Measurements from ENCODE around the gene EVC2. TPM values are rescaled to one million over a fixed set of nuclear protein-coding genes. Genes with fewer than 3 reads are reported as not detected.

The EVC2 gene
- total RNA-seq, 4 donors from 2014 or later = 0.20 to 10.5 (median 3.9) TPM

- in situ Hi-C loops (cut with MboI; ENCODE audit: low pct_ligation_motif_present in 1 of 4, low pct_unique_long_range_greater_than_20kb in 1 of 4, low sequenced_read_pairs in 3 of 4) (no loop called here), intact Hi-C loops (cut with DNase I; ENCODE audit: low total_unique reads) (no loop called here)
- TF ChIP-seq EP300 (IDR thresholded peaks at IDR 0.05; ENCODE audit: low read depth) (no peak), POLR2AphosphoS5 (IDR thresholded peaks at IDR 0.05) (no peak), CTCF (IDR thresholded peaks at IDR 0.05) (no peak), POLR2A (IDR thresholded peaks at IDR 0.05) (no peak)
- Histone ChIP-seq H3K9me3 (no peaks in the 10 kb centered on the region), H3K4me1 (no peaks in the 10 kb centered on the region), H3K36me3 (no peaks in the 10 kb centered on the region), H3K4me3 (no peak overlapping the region), H3K27ac (no peak overlapping the region), H3K27me3 (no peaks in the 10 kb centered on the region)
- no peak for DNase-seq
- WGBS, 2 donors (ENCODE audit: low coverage in 1 of 2) = 93 to 96% methylated on average over 6 of the region's 6 CpGs
Observed at GRCh38 chr4:5651089-5651488, 57.3 kb downstream of the EVC2 start.

- H3K27me3 ChIP-seq = no peaks in the 10 kb centered on the region
- no peak for TF ChIP-seq CTCF (IDR thresholded peaks at IDR 0.05)
- no peak for TF ChIP-seq EP300 (IDR thresholded peaks at IDR 0.05; ENCODE audit: low read depth)
- TF ChIP-seq POLR2A (IDR thresholded peaks at IDR 0.05) = no peak
- no peak for TF ChIP-seq POLR2AphosphoS5 (IDR thresholded peaks at IDR 0.05)
- no peak overlapping the region for H3K27ac ChIP-seq
- no peaks in the 10 kb centered on the region for H3K36me3 ChIP-seq
- no peaks in the 10 kb centered on the region for H3K9me3 ChIP-seq
- no peaks in the 10 kb centered on the region for H3K4me1 ChIP-seq
- no peak overlapping the region for H3K4me3 ChIP-seq
- no peak for DNase-seq
- intact Hi-C loops (cut with DNase I; ENCODE audit: low total_unique reads) (no loop called here), in situ Hi-C loops (cut with MboI; ENCODE audit: low pct_ligation_motif_present in 1 of 4, low pct_unique_long_range_greater_than_20kb in 1 of 4, low sequenced_read_pairs in 3 of 4) (no loop called here)
- WGBS, 2 donors (ENCODE audit: low coverage in 1 of 2) = 78 to 83% methylated on average over 3 of the region's 3 CpGs
Observed at GRCh38 chr4:5650040-5650439, 58.3 kb downstream of the EVC2 start.

GRCh38 chr4:5647351-5647750, 61.0 kb downstream of the EVC2 start:
- no peaks in the 10 kb centered on the region for H3K36me3 ChIP-seq
- TF ChIP-seq POLR2A (IDR thresholded peaks at IDR 0.05) = no peak
- TF ChIP-seq CTCF (IDR thresholded peaks at IDR 0.05) = no peak
- TF ChIP-seq EP300 (IDR thresholded peaks at IDR 0.05; ENCODE audit: low read depth) = no peak
- TF ChIP-seq POLR2AphosphoS5 (IDR thresholded peaks at IDR 0.05) = no peak
- H3K27ac ChIP-seq = no peak overlapping the region
- no peaks in the 10 kb centered on the region for H3K4me1 ChIP-seq
- H3K4me3 ChIP-seq = no peak overlapping the region
- intact Hi-C loops (cut with DNase I; ENCODE audit: low total_unique reads) = no loop called here
- in situ Hi-C loops (cut with MboI; ENCODE audit: low pct_ligation_motif_present in 1 of 4, low pct_unique_long_range_greater_than_20kb in 1 of 4, low sequenced_read_pairs in 3 of 4) = no loop called here
- no peaks in the 10 kb centered on the region for H3K9me3 ChIP-seq
- no peaks in the 10 kb centered on the region for H3K27me3 ChIP-seq
- WGBS, 2 donors (ENCODE audit: low coverage in 1 of 2) = 75 to 88% methylated on average over 7 of the region's 7 CpGs
- DNase-seq = no peak

- TF ChIP-seq CTCF (IDR thresholded peaks at IDR 0.05) (no peak), POLR2AphosphoS5 (IDR thresholded peaks at IDR 0.05) (no peak), POLR2A (IDR thresholded peaks at IDR 0.05) (no peak), EP300 (IDR thresholded peaks at IDR 0.05; ENCODE audit: low read depth) (no peak)
- Histone ChIP-seq H3K9me3 (no peaks in the 10 kb centered on the region), H3K27ac (no peak overlapping the region), H3K4me3 (no peak overlapping the region), H3K27me3 (no peaks in the 10 kb centered on the region), H3K36me3 (no peaks in the 10 kb centered on the region), H3K4me1 (no peaks in the 10 kb centered on the region)
- in situ Hi-C loops (cut with MboI; ENCODE audit: low pct_ligation_motif_present in 1 of 4, low pct_unique_long_range_greater_than_20kb in 1 of 4, low sequenced_read_pairs in 3 of 4) (no loop called here), intact Hi-C loops (cut with DNase I; ENCODE audit: low total_unique reads) (no loop called here)
- 65 to 75% methylated on average over 3 of the region's 3 CpGs for WGBS, 2 donors (ENCODE audit: low coverage in 1 of 2)
- DNase-seq = no peak
Observed at GRCh38 chr4:5640096-5640495, 68.3 kb downstream of the EVC2 start.
